ENCODE results near the gene CC2D2B.
"Not testable (repeated sequence)": the region's sequence is repeated elsewhere in the genome, so short reads cannot be mapped to it uniquely, and the experiment has no call there.

The CC2D2B gene

GRCh38 chr10:95907456-95908253 is at the start of gene CC2D2B:
CC2D2B (plus strand) TSS chr10:95907975; CDS start chr10:95911324, 3,349 bp downstream.
- DNase-seq = peak; percentile 70

GRCh38 chr10:95860166-95860940 is 47.4 kb upstream of the CC2D2B start:
- no peak for DNase-seq

DNA sequence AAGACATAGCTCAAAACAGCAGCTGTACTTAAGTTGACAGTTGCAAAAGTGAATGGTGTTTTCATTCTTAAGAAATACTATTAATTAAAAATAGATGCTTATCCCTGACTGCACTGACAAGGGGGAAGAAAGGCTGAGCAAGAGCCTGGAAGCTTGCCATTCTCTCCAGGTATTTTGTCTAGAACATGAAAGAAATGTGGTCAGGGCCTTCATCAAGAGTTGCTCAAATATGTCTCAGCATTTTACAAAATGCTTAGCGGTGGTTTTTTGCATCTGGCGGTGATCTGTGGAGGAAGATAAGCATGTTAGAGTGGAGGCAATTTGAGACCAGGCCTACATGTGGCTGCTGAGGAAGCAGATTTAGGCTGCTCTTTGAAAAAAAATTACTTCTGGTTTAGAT is 46.4 kb upstream of the CC2D2B start:
- DNase-seq = no peak

GRCh38 chr10:95864906-95865813 is 42.6 kb upstream of the CC2D2B start:
- peak; percentile 14 for DNase-seq

DNA sequence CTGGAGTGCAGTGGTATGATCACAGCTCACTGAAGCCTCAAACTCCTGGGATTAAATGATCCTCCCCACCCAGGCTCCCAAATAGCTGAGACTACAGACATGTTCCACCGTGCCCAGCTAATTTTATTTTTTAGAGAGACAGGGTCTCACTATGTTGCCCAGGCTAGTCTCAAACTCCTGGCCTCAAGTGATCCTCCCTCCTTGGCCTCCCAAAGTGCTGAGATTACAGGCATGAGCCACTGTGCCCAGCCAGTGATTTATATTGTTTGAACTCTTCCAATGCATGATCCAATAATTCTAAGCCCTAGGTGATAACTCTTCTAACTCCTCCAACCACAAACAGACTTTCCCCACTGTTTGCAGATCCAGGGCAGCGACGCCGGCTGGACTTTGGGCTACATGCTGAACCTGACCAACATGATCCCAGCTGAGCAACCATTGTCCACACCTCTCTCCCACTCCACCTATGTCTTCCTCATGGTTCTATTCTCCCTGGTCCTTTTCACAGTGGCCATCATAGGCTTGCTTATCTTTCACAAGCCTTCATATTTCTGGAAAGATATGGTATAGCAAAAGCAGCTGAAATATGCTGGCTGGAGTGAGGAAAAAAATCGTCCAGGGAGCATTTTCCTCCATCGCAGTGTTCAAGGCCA is 41.8 kb upstream of the CC2D2B start:
- DNase-seq = no peak

DNA sequence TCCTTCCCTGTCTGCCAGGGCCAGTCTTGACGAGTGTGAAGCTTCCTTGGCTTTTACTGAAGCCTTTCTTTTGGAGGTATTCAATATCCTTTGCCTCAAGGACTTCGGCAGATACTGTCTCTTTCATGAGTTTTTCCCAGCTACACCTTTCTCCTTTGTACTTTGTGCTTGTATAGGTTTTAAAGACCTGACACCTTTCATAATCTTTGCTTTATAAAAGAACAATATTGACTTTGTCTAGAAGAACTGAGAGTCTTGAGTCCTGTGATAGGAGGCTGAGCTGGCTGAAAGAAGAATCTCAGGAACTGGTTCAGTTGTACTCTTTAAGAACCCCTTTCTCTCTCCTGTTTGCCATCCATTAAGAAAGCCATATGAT is 41.3 kb upstream of the CC2D2B start:
- no peak for DNase-seq

- no peak for DNase-seq
Observed at GRCh38 chr10:95867866-95868265, 39.9 kb upstream of the CC2D2B start.

DNA sequence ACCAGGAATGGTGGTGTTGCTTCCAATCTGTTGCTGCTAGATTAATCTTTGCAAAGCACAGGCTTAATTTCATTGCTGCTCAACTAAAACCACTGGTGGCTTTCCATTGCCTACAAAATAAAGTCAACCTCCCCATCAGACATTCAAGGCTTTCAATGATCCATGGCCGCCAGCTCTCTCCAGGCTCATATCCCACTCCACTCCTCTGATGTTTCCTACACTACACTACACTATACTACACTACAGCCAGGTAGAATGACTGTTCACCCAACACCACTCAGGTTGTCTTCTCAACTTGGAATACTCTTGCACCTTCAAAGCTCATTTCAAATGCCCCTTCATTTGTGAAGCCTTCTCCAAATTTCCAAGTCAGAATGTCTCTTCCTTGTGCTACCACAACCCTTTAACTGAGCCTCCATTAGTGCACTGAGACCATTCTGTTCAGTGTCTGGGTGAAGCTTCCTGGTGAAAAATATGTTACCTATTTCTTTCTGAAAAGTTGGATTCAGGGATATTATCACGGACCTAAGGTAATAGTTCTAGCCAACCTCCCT is 35.5 kb upstream of the CC2D2B start:
- no peak for DNase-seq

GRCh38 chr10:95873139-95873538 is 34.6 kb upstream of the CC2D2B start:
- DNase-seq = no peak

DNA sequence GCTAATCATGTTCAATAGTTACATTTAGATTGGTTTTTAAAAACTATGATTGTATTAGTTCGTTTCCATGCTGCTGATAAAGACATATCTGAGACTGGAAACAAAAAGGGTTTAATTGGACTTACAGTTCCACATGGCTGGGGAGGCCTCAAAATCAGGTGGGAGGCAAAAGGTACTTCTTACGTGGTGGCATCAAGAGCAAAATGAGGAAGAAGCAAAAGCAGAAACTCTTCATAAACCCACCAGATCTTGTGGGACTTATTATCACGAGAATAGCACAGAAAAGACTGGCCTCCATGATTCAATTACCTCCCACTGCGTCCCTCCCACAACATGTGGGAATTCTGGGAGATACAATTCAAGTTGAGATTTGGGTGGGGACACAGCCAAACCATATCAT is 34.1 kb upstream of the CC2D2B start:
- no peak for DNase-seq

GRCh38 chr10:95874783-95875182 is 33.0 kb upstream of the CC2D2B start:
- not testable (repeated sequence) for DNase-seq

- no peak for DNase-seq
Observed at GRCh38 chr10:95876756-95877155, 31.0 kb upstream of the CC2D2B start.

GRCh38 chr10:95877881-95878280 is 29.9 kb upstream of the CC2D2B start:
- DNase-seq = no peak

DNA sequence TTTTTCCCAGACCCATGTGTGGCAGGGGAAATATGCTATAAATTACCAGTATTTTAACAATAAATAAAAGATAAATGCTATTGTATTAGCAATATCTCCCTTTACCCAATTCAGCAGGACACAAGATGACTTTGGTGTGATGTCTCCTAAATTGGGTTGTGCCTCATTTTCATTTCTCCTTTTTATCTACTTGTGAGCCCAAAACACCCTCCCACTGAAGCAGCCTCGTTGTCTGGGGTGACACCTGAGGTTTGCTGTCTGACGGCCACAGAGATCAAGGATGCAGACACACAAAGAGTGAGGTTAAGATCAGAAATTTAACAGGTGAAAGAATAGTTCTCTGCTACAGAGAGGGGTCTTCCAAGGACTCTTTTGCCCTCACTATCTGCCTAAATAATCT is 27.1 kb upstream of the CC2D2B start:
- no peak for DNase-seq

GRCh38 chr10:95881316-95881715 is 26.5 kb upstream of the CC2D2B start:
- DNase-seq = no peak

DNA sequence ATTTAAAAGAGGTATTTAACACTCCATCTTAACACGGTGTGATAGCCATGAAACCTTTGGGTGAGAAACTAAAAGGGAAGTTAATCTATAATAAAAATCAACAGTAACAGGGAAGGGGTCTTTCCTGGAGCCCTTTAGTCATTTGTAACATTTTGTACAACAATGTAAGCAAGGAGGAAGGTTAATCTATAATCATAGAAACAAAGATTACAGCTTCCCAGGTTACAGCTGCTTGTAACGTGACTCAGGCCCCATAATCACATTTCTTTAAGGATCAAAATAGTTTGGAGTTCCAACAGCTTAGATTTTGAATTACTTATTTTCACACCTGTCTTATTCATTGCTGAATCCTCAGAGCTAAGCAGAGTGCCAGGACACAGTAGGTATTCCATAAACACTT is 17.9 kb upstream of the CC2D2B start:
- no peak for DNase-seq

- no peak for DNase-seq
Observed at GRCh38 chr10:95896071-95896850, 11.5 kb upstream of the CC2D2B start.

- DNase-seq = not testable (repeated sequence)
Observed at GRCh38 chr10:95905897-95906580, 1.7 kb upstream of the CC2D2B start.

DNA sequence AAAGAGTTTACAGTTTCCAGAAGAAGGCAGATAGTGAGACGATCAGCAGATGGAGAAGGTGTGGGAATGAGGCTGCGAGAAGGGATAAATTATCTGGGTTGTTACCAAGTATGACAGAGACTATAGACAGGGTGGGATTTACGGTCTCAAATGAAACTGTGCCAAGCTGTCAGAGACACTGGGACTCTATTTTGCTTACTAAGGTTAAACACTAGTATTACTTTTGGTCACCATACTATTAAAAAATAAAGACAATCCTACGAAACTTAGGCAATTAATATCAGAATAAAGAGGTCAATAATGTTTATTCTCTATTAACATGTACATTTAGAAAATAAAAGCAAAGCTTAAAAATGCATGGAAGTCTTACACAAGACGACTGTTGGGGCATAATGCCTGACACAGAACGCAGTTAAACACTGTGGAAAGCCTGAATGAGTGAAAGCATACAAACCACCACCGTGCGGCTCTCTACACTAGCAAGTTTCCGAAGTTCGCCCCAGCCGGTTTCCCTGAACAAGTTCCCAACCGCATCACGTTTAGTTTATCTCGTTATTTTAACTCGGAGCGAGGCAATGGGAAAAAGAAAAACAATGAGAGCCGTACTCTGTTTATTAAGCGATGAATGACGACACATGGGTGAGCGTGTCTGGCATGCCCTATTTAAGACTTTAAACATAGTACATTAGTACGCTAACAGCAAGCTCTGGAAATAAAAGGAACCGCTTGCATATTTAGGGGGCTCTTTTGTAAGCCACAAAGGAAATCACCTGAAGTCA is 909 bp upstream of the CC2D2B start:
- DNase-seq = peak; percentile 31

GRCh38 chr10:95908450-95908849 is 675 bp downstream of the CC2D2B start:
- no peak for DNase-seq

Data from NCI-H1105 treated with DMSO at 0.1 percent for 48 hours (cell line).